Activated naive CD8-positive, alpha-beta T cell treated with anti-CD3 and anti-CD28 coated beads, Interleukin-2, amount 10 ng/mL, durations not matched to agents 7 days and 5 days (primary cell): ENCODE results near the gene BNIP2. TPM values are rescaled to one million over a fixed set of nuclear protein-coding genes. Genes with fewer than 3 reads are reported as not detected.

Experiments
- ATAC-seq: fragments of 150-1000 bp; cut with Tn5 transposase; one replicate; pipeline ENCODE4 v1.10.0; 2021; ENCODE audit warnings: low read depth, moderate library complexity
- POLR2A ChIA-PET: fragments of 350-600 bp; sonication (Branson Sonifier 250); formaldehyde crosslinking; loops from one replicate; lab custom pipeline; 2021; ENCODE audit warnings: antibody characterized with exemption; lab: Charles Lee
- DNase-seq: peaks from one replicate; pipeline ENCODE4 v3.0.0; 2021
- H3K27ac Mint-ChIP-seq: one replicate; pipeline ENCODE4 v1.8.0; 2022; ENCODE audit warnings: mild to moderate bottlenecking, mixed read lengths
- H3K27me3 Mint-ChIP-seq: one replicate; pipeline ENCODE4 v1.8.0; 2022; ENCODE audit warnings: mild to moderate bottlenecking, moderate library complexity, mixed read lengths
- H3K36me3 Mint-ChIP-seq: one replicate; pipeline ENCODE4 v1.8.0; 2021; ENCODE audit warnings: mild to moderate bottlenecking, mixed read lengths
- H3K4me1 Mint-ChIP-seq: one replicate; pipeline ENCODE4 v1.8.0; 2021; ENCODE audit warnings: mixed read lengths
- H3K4me3 Mint-ChIP-seq: one replicate; pipeline ENCODE4 v1.8.0; 2022; ENCODE audit warnings: mild to moderate bottlenecking, moderate library complexity, mixed read lengths
- H3K9me3 Mint-ChIP-seq: one replicate; pipeline ENCODE4 v1.8.0; 2021; ENCODE audit warnings: mixed read lengths
- total RNA-seq, 2 experiments: library from RNA; stranded (reverse); gene quantifications; one replicate each; pipeline ENCODE4 v1.2.3, GENCODE V29; 2021

BNIP2 gene
- total RNA-seq, 2 experiments from 2014 or later: 79.7 to 80.2 TPM

- no peak overlapping the region for H3K4me3 Mint-ChIP-seq
- peaks cover 7% of the 10 kb centered on the region for H3K9me3 Mint-ChIP-seq
- DNase-seq (no peak), ATAC-seq (no peak)
- peaks cover 35% of the 10 kb centered on the region for H3K27me3 Mint-ChIP-seq
- POLR2A ChIA-PET: no interaction called here
- H3K4me1 Mint-ChIP-seq: peaks cover 4% of the 10 kb centered on the region
- H3K27ac Mint-ChIP-seq: no peak overlapping the region
- peaks cover 4% of the 10 kb centered on the region for H3K36me3 Mint-ChIP-seq
Measured at GRCh38 chr15:59609730-59610712, 79.1 kb downstream of the BNIP2 start.

Other genes with a start within 250 kb of the BNIP2 start
- not detected for gene GCNT3, start 77.5 kb downstream of the BNIP2 start, total RNA-seq
- 10 to 100 TPM; 86.3 to 96.1 TPM for gene GTF2A2, start 31.8 kb downstream of the BNIP2 start, total RNA-seq